Activated CD8-positive, alpha-beta memory T cell treated with anti-CD3 and anti-CD28 coated beads, Interleukin-2, amount 50 U/mL, for 4 hours (primary cell): ENCODE results near the gene CCM2L.

Experiments used
- DNase-seq: peaks from one replicate; pipeline ENCODE4 v3.0.0-alpha.2; 2020

CCM2L gene

GRCh38 chr20:32062776-32063170 lies 52.5 kb downstream of the CCM2L start:
- DNase-seq = no peak

- no peak for DNase-seq
Measured at GRCh38 chr20:32063695-32064094, 53.5 kb downstream of the CCM2L start.

DNA sequence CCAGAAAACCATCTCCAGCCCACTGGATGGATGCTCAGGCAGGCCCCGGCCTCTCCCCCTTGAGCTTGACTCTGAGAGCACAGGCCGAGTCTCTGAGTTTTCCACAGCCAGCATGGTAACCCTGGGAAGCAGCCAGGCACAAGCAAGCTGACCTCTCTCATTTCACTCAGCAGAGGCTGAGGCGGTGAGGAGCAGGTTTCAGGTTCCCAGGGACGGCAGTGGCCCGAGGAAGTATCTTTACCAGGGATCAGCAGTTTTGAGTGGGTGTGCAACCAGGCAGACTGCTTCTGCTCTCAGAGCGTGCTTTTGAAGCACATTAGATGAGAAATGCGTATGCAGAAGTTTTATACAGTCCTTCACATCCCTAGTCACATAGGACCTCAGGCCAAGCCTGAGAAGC lies 54.4 kb downstream of the CCM2L start:
- DNase-seq = no peak

DNA sequence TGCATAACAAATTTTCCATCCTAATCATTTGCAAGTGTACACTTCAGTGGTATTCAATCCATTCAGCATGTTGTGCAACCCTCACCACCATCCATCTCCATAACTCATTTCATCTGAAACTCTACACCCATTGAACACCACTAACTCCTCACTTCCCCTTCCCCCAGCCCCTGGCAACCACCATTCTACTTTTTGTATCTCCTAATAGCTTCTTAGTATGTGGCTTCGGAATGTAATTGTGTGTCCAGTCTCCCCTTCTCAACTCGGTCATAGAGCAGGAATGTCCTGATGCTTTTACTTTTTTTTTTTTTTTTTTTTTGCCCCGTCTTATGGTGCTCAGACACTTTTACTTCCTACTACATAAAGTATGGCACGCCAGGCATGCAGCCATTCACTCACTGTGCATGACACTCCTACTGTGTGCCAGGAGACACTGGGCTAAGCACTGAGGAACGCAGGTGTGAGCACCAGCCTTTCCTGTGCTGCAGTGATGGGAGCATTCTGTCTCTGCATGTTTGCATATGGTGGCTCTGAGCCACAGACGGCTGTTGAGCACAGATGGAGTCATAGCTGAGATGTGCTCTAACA lies 57.1 kb downstream of the CCM2L start:
- DNase-seq = no peak

GRCh38 chr20:32068174-32068573 lies 57.9 kb downstream of the CCM2L start:
- DNase-seq = no peak

DNA sequence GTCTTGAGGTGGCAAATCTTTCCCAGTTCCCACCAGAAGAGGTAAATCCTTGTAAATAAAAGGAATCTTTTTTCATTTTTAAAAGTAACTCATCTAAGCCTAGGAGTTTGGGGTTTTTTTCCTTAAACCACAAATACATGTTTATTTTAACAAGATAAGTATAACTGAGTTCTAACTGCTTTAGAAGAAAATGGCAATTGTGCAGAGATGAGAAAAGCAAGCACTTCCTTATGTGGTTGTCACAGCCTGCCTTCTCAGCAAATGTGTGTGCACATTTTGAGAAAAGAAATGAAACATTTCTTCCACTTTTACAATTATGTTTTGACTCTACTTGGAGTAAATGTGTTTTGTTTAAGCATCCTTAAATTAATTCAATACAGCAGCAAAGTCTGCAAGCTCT lies 59.5 kb downstream of the CCM2L start:
- no peak for DNase-seq

GRCh38 chr20:32070282-32070681 lies 60.0 kb downstream of the CCM2L start:
- no peak for DNase-seq

DNA sequence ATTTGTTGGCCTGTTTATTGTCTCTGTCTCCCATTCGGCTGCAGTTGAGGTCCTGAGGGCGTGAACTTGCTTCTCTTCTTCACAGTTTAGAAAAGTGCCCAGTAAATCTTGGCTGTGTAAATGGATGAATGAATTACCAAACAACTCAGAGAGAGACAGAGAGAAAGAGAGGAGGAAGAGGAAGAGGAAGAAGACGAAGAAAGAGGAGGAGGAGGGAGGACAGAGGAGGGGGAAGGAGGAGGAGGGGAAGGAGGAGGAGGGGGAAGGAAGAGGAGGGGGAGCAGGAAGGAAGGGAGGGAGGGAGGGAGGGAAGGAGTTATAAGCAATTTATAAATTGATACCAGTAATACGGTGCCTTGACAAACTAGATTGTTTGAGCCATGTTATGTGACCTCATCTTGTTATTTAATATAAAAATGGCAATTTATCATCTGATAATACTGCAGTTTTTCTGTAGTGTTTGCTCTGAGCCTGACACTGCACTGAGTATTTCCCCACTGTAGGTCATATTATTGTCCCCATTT lies 60.5 kb downstream of the CCM2L start:
- DNase-seq = no peak

- DNase-seq = no peak
Measured at GRCh38 chr20:32071395-32072167, 61.3 kb downstream of the CCM2L start.

DNA sequence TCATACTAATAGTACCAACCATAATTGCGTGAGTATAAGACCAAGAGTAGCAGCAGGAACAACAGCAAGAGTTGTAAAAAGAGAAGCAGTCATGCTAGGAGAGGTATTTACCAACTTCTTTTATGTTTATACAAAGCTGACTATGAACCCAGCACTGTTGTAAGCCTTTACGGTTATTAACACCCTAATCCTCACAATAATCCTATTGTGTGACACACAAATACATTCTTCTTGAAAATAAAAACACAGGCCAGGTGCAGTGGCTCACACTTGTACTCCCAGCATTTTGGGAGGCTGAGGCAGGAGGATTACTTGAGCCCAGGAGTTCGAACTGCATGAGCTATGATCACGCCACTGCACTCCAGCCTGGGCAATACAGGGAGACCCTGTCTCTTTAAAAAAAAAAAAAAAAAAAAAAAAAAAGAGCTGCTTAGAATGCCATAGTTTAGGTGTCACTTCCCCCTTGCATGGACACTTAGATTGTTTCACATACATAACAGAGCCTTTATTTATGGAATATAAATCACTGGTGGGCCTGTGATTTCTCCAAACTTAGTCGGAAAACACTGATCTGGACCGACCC lies 62.0 kb downstream of the CCM2L start:
- DNase-seq = no peak

DNA sequence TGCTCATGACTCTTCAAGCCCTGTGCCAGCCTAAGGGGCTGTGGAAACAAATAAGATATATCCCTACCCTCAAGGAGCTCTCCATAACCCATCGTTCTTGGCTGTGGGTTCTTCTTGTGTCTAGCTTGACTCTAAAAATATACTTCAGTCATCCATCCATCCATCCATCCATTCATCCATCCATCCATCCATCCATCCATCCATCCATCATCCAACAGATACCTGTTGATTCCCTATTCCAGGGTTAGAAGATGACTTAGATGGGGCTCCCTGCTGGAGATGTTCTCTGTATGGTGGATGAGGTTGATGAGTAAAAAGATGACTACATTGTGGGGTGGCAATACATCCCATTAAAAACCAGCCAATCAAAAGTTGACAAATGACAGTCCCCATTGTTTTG lies 65.3 kb downstream of the CCM2L start:
- no peak for DNase-seq

- no peak for DNase-seq
Measured at GRCh38 chr20:32077190-32077589, 67.0 kb downstream of the CCM2L start.

- DNase-seq = no peak
Measured at GRCh38 chr20:32078322-32078721, 68.1 kb downstream of the CCM2L start.

DNA sequence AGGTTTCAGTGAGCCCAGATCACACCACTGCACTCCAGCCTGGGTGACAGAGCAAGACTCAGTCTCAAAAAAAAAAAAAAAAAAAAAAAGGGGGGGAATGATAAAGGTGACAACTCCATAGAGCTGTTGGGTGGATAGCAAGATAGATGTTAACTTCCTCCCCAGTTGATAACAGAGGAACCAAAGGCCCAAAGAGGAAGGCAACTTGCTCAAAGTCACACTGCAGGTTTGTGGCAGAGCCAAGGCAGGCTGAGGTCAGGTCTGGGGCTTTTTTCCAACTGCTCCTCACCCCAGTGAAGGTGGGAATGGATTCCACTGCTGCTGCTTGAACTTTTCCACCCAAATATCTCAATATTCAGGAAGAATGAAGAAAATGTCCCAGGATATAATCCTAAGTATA lies 68.6 kb downstream of the CCM2L start:
- no peak for DNase-seq

DNA sequence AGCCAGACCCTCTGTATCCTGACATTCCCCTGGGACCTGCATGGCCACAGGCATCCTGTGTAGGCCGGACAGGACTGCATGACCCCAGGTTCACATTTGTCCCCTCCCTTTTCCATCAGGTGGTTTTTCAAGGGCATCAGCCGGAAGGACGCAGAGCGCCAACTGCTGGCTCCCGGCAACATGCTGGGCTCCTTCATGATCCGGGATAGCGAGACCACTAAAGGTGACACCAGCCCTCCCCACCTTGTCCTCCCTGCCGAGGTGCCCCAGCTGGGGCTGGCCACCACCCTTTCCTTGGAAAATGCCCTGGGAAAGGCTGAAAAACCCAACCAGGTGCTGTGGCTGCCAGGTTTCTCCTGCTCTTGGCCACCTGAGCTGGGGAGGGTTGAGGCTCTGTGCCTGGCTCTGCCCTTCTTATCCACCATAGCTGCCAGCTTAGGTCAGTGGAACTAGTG lies 69.4 kb downstream of the CCM2L start:
- DNase-seq = no peak

DNA sequence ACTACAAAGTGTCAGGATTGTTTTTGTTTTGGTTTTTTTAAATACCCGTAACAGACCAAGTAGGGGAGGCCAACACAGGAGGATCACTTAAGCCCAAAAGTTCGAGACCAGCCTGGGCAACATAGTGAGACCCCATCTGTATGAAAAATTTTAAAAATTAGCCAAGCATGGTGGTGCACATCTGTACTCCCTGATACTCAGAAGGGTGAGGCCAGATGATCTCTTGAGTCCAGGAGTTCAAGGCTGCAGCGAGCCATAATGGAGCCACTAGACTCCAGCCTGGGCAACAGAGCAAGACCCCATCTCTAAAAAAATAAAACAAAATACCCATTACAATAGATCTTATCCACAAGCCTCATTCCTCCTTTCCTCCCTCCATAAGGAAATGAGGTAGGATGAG lies 70.5 kb downstream of the CCM2L start:
- DNase-seq = no peak
